Measurements from ENCODE around the gene ODF2.
"Not testable (repeated sequence)": the region's sequence is repeated elsewhere in the genome, so short reads cannot be mapped to it uniquely, and the experiment has no call there.

Gene ODF2

DNA sequence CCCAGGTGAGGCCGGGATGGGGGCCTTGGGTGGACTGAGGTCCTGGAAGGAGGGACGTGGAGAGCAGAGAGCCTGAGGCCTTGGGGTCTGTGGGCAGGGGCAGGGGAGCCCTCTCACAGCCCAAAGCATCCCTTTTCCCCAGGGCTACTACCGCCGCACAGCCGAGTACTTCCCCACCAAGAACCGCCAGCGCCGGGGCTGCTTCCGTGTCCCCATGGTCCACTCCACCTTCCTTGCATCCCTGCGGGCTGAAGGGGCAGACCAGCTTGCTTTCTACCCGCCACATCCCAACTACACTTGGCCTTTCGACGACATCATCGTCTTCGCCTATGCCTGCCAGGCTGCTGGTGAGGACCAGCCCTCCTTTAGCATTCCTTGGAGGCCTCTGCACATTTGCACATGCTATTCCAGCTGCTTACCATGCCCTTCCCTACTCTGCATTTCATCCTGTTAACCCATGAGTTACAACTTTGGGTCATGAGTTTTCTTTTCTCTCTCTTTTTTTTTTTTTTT lies 31.5 kb upstream of the ODF2 start:
- DNase-seq, result no peak

- DNase-seq, result no peak
Measured at GRCh38 chr9:128428644-128429512, 26.9 kb upstream of the ODF2 start.

GRCh38 chr9:128429513-128430086 lies 26.2 kb upstream of the ODF2 start:
- no peak for DNase-seq

GRCh38 chr9:128431207-128431606 lies 24.6 kb upstream of the ODF2 start:
- DNase-seq, result no peak

DNA sequence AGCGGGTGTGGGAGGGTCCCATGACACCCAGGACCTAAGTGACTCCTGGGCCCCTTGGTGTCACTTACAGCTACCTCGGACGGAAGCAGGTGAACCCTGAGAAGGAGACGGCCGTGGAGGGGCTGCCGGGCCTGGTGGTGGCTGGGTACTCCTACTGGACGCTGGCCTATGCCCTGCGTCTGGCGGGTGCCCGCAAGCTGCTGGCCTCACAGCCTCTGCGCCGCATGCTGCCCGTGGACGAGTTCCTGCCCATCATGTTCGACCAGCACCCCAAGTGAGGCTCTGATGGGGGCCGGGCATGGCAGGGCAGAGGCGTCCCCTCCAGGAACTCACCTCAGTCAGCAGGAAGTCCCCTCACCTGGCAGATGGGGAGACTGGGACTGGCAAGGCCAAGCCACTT lies 21.5 kb upstream of the ODF2 start:
- no peak for DNase-seq

DNA sequence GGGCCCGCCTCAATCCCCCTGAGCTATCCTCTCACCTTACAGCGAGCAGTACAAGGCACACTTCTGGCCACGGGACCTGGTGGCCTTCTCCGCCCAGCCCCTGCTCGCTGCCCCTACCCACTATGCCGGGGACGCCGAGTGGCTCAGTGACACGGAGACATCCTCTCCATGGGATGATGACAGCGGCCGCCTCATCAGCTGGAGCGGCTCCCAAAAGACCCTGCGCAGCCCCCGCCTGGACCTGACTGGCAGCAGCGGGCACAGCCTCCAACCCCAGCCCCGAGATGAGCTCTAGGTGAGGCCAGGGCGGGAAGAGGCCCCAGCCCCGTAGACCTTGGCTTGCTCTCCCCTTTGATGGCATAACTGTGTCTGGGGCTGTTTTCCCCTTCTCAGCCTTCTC lies 20.2 kb upstream of the ODF2 start:
- no peak for DNase-seq

- peak; percentile 76 for DNase-seq
Measured at GRCh38 chr9:128438343-128439109, 17.3 kb upstream of the ODF2 start.

DNA sequence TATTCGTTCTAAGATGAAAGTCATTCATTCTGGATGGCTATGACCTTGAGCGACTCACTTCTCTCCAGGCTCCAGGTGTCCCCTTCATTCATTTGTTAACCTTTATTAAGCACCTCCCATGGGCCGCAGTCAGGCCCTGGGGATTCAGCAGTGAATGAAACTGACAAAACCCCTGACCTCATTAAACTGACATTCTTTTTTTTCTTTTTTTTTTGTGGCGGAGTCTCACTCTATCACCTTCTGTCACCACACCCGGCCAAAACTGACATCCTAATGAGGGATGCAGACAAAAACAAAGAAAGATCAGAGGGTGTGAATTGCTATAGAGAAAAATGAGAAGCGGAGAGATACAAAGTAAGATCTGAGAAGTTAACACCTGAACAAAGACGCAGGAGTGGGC lies 16.5 kb upstream of the ODF2 start:
- DNase-seq, result no peak

DNA sequence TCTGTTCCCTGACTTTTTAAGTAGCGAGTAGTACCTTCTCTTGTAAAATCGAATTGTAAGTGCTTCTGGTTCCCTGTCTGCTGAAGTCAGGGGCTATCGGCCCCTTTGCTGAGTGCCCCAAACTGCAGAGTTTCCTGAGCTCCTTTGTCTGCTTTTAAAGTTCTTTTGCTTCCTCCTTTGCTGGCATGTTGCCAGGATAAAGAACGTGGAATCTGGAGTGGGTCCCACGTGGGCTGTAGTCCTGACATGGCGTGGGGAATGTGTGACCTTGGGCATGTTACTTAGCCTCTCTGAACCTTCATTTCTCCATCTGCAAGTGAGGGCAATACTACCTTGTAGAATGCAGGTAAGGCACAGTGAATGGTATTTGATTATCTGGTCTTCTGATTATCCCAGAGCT lies 13.7 kb upstream of the ODF2 start:
- DNase-seq, result no peak

- DNase-seq, result not testable (repeated sequence)
Measured at GRCh38 chr9:128446505-128446904, 9.3 kb upstream of the ODF2 start.

- no peak for DNase-seq
Measured at GRCh38 chr9:128448746-128449145, 7.1 kb upstream of the ODF2 start.

DNA sequence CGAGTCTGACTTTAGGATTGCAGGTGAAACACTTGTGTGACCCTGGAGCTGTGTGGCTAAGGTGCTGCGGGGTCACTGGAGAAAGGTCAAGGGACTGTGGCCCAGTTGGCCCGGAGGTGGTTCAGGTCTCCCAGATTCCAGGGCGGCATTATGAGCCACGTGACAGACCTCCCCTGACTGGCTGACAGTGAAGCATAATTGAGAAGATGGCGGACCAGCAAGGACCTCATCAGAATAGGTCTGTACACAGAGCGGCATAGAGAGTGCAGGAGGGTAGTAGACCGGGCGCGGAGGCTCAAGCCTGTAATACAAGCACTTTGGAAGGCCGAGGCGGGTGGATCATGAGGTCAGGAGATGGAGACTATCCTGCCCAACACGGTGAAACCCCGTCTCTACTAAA lies 815 bp upstream of the ODF2 start:
- no peak for DNase-seq

DNA sequence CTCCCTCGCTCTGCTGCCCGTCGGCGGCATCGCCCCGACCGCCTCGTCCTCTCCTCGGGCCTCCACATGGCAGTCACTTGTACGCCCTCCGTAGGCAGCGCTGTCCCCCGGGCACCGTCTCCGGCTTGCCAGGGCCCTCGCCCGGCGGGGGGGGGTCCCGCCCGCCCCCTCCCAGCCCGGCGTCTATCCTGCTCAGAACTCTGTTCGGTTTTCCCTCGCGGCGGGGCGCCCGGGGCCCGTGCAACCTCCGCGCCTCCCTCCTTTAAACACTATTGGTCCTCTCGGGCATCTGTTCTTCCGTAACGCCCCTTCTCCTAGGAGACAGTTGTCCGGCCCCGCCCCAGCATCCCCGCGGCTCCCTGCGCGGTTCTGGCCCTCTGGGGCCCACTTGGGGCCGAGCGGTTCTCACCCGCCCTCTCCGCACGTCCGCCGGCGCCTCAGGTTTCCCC lies 831 bp downstream of the ODF2 start:
- DNase-seq, result peak; percentile 63 to 76

DNA sequence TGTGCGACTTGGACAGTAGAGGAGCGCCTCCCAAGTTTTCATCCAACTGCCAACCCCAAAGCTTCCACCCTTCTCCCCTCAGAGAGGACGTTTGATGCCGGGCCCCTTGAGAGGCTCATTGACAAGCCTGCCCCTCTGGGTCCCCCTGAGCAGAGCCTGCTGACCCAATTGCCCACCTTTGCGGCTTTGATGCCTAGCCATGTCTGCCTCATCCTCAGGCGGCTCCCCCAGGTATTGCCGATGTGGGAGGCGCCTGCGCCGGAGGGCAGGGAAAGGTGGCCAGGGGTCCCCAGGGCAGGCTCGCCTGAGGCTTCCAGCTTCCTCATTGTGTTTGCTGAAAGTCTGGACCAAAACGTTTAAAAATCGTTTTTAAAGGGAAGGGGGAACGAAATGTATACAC lies 1.4 kb downstream of the ODF2 start:
- no peak for DNase-seq

DNA sequence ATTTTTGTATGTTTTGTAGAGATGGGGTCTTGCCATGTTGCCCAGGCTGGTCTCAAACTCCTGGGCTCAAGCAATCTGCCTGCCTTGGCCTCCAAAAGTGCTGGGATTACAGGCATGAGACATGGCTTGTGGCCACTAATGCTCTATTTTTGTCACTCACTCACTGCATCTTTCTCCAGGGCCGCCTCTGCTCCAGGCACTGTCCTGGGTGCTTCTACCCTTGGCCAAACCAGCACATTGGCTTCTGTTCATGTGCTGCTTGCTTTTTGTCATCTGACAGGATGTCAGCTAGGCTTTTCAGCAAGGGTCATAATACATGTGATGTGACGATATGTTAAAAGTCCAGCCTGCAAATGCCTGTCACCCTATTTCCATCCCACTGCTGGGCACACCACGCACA lies 3.2 kb downstream of the ODF2 start:
- DNase-seq, result no peak

DNA sequence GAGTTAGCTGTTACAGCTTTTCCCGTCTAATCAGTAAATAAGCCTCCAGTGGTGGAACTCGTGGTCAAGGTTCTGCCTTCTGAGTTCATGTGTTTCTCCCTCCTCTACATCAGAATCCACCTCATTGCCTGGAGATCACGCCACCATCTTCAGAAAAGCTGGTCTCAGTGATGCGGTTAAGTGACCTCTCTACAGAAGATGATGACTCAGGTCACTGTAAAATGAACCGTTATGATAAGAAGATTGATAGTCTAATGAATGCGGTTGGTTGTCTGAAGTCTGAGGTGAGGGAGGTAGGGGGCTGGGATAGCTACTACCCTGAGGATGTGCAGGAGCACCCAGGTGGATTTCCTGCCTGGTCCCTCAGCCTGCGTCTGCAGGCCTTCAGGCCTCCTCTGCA lies 13.3 kb downstream of the ODF2 start:
- DNase-seq, result no peak

GRCh38 chr9:128470560-128470959 lies 14.8 kb downstream of the ODF2 start:
- DNase-seq, result no peak

GRCh38 chr9:128473104-128473503 lies 17.3 kb downstream of the ODF2 start:
- no peak for DNase-seq

- DNase-seq, result no peak
Measured at GRCh38 chr9:128475867-128476266, 20.1 kb downstream of the ODF2 start.

- no peak for DNase-seq
Measured at GRCh38 chr9:128479262-128479661, 23.5 kb downstream of the ODF2 start.

DNA sequence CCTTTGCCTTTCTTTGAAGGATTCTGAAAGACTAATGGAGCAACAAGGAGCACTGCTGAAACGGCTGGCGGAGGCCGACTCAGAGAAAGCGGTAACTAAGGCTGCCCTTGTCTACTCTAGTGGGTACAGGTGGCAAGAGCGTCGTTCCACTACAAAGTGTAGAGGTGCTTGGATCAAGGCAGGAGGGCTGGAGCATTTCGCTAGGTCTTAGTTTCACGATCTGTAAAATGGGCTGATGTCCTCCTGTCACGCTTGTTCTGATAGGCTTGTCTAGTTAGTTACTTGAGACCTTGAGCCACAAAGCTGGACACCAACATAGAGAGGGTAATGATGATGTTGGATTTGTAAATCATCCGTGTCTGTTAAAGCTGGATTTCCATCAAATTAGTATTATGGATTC lies 25.8 kb downstream of the ODF2 start:
- DNase-seq, result no peak

- DNase-seq, result no peak
Measured at GRCh38 chr9:128482186-128482585, 26.4 kb downstream of the ODF2 start.

GRCh38 chr9:128484686-128485413 lies 29.0 kb downstream of the ODF2 start:
- no peak for DNase-seq

Data from CD4-positive, alpha-beta T cell treated with Interleukin-4 for 1 hour (primary cell).